GM21529 (cell line): ENCODE data around the gene PLPP3.

Experiments
- ATAC-seq: cut with Tn5 transposase; IDR thresholded peaks from one replicate; pipeline ENCODE4 v1.9.1; 2021; ENCODE audit not compliant: unreplicated experiment

Gene PLPP3

GRCh38 chr1:56576880-56577405 lies 2.4 kb downstream of the PLPP3 start:
- no peak for ATAC-seq

GRCh38 chr1:56575865-56576264 lies 3.5 kb downstream of the PLPP3 start:
- ATAC-seq, result no peak

- ATAC-seq, result no peak
Measured at GRCh38 chr1:56574794-56575193, 4.6 kb downstream of the PLPP3 start.

GRCh38 chr1:56573311-56573710 lies 6.1 kb downstream of the PLPP3 start:
- no peak for ATAC-seq

- ATAC-seq, result no peak
Measured at GRCh38 chr1:56572334-56573050, 6.9 kb downstream of the PLPP3 start.

GRCh38 chr1:56571448-56571847 lies 7.9 kb downstream of the PLPP3 start:
- no peak for ATAC-seq

GRCh38 chr1:56570924-56571372 lies 8.4 kb downstream of the PLPP3 start:
- ATAC-seq, result no peak

- no peak for ATAC-seq
Measured at GRCh38 chr1:56569661-56570060, 9.7 kb downstream of the PLPP3 start.

- no peak for ATAC-seq
Measured at GRCh38 chr1:56566994-56567393, 12.4 kb downstream of the PLPP3 start.

- ATAC-seq, result no peak
Measured at GRCh38 chr1:56566061-56566744, 13.2 kb downstream of the PLPP3 start.

- ATAC-seq, result no peak
Measured at GRCh38 chr1:56564615-56565014, 14.7 kb downstream of the PLPP3 start.

- ATAC-seq, result no peak
Measured at GRCh38 chr1:56563568-56563967, 15.8 kb downstream of the PLPP3 start.

- ATAC-seq, result no peak
Measured at GRCh38 chr1:56562891-56563452, 16.4 kb downstream of the PLPP3 start.

GRCh38 chr1:56561227-56562019 lies 17.9 kb downstream of the PLPP3 start:
- ATAC-seq, result no peak

GRCh38 chr1:56557746-56558145 lies 21.6 kb downstream of the PLPP3 start:
- no peak for ATAC-seq

- no peak for ATAC-seq
Measured at GRCh38 chr1:56555448-56555847, 23.9 kb downstream of the PLPP3 start.

- no peak for ATAC-seq
Measured at GRCh38 chr1:56553046-56553445, 26.3 kb downstream of the PLPP3 start.

- ATAC-seq, result no peak
Measured at GRCh38 chr1:56552349-56552748, 27.0 kb downstream of the PLPP3 start.

- no peak for ATAC-seq
Measured at GRCh38 chr1:56551691-56552090, 27.7 kb downstream of the PLPP3 start.

GRCh38 chr1:56550859-56551188 lies 28.5 kb downstream of the PLPP3 start:
- no peak for ATAC-seq

GRCh38 chr1:56550138-56550858 lies 29.1 kb downstream of the PLPP3 start:
- ATAC-seq, result no peak
